ENCODE data around the gene TMC8.

GRCh38 chr17:78186692-78187595, 56.4 kb downstream of the TMC8 start, which contains the start of the genes AFMID and TK1:
- TF ChIP-seq, protein P1, sequence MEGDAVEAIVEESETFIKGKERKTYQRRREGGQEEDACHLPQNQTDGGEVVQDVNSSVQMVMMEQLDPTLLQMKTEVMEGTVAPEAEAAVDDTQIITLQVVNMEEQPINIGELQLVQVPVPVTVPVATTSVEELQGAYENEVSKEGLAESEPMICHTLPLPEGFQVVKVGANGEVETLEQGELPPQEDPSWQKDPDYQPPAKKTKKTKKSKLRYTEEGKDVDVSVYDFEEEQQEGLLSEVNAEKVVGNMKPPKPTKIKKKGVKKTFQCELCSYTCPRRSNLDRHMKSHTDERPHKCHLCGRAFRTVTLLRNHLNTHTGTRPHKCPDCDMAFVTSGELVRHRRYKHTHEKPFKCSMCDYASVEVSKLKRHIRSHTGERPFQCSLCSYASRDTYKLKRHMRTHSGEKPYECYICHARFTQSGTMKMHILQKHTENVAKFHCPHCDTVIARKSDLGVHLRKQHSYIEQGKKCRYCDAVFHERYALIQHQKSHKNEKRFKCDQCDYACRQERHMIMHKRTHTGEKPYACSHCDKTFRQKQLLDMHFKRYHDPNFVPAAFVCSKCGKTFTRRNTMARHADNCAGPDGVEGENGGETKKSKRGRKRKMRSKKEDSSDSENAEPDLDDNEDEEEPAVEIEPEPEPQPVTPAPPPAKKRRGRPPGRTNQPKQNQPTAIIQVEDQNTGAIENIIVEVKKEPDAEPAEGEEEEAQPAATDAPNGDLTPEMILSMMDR (conservative IDR thresholded peaks at IDR 0.05) = no peak; the same call in 1 of the 2 replicates
- TF ChIP-seq ZFX (IDR thresholded peaks at IDR 0.05) = no peak
